GM18499 (cell line): ENCODE results near the gene PIM2.
A peak's percentile ranks its signal among the peaks of the same experiment; 100 is the strongest.

ENCODE experiments used
- ATAC-seq: cut with Tn5 transposase; IDR thresholded peaks from one replicate; pipeline ENCODE4 v1.9.1; 2021; ENCODE audit warnings: moderate number of reproducible peaks; ENCODE audit not compliant: insufficient read depth, unreplicated experiment

Gene PIM2

DNA sequence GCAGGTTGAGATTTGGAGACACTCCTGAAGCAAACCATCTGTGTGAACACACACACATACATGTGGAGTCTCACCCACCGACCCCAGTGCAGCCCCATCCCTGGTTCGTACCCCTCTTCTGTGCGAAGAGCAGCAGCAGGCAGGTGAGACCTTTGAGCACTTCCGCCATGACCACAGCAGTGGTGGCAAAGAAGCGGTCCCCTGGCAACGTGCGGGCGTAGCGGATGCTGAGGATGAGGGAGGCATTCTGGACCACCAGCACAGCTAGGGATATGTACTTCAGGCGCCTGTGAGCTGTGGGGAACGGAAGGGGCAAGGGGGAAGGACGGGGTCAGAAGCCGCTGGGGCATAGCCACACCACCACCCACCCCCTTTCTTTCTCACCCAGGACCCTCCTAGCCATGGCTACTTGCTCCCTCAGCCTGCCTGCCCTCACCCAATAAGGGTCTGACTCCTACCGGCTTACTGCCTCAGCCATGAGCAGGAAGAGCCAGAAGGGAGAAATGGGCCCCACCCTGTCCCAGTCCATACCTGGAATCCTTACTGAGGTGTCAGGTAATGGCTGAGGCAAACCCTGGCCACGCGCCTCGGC, 9.0 kb downstream of the PIM2 start:
- ATAC-seq, result no peak

DNA sequence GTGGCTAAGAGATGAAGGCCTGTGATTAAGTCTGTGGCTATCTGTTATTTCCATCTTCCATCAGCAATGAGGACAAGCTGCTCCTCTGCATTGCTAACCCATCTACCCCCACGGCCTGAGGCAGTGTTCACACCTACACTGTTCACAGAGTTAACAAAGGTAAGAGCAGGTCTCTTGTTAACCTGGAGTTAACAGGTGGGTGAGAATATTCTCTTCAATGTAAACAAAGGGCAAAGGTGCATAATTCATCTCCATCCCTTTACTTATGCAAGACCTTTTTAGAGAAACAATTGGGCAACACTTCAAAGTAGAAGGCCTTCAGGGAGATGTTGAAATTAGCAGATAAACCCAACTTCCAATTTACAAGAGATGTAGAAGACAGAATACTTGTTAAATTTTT, 10.2 kb downstream of the PIM2 start:
- ATAC-seq, result no peak

DNA sequence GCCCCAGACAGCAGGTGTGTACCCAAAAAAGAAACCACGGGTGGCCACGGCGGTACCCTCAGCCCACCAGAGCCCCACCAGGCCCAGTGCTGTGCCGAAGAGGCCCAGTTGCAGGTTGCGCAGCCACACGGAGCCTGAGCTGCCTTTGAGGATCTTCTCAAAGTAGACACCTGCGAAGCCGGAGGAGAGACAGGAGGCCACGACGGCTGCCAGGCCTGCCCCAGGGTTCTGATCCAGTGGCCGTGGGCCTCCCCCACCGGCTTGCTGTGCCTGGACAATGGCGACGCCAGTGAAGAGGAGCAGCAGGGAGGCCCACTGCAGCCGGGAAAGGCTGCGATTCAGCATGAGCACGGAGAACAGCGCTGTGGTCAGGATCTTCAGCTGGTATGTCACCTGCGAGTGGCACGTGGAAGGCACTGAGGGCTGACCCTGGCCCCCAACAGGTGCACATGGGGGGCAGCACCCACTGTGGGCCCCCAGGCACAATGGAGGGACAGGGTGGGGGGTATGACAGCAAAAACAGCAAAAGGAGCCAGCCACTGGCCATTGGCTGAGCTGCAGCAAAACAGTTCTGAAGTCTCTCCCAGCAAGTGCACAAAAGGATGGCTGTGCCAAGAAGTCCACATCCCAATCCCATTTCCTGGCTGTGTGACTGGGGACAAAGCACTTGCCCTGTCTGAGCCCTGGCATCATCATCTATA, 13.6 kb downstream of the PIM2 start:
- no peak for ATAC-seq

DNA sequence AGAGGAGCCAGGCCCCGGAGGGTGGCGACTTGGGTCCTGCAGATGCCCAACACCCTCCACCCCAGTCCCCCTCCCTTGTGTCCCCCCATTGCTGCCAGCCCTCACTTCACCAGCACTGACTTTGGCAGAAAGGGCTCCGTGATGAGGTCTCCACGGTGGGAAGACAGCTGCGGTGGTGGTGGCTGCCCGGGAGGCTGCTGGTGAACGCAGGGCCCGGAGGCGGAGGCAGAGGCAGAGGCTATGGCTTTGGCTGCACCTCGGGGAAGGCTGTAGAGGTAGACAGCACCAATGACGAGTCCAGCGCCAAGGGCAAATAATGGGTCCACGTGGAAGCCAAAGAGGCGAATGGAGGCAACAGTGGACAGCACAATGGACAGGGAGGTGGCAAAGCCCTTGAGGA, 14.2 kb downstream of the PIM2 start:
- no peak for ATAC-seq

DNA sequence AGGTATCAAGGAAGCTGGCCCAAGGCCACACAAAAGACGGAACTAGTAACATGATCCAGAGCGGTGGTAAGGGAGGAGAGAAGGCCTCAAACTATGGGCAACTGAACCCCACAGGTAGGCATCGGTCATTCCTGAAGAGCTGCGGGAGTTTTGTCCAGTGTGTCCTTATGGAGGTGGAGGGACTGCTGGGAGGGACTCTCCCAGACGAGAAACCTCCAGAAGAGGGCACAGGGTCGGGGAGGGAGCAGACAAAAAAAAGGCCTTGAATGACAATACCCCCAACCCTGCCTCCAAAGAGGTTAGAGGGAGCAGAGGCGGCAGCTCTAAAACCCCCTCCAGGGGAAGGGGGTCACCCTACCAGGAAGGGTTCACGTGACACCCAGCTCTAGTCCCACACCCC, 14.6 kb downstream of the PIM2 start:
- no peak for ATAC-seq

DNA sequence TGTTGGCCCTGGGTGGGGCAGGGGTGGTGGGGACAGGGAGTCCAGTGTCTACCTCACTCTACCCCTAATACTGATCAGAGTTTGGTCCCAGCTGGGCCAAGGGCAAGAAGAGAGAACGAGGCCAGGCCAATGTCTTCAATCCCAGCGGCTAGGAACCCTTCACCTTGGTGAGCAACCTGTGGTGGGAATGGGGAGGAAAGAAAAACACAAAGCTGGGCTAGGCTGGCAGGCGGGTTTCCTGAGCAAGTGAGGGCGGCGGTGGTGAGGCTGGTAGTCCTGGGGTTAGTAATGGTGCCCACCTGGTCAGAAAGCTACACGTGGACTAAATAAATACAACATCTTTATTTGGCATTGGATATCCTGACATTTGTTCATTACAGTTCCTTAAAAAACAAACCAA, 15.5 kb downstream of the PIM2 start:
- ATAC-seq, result no peak

DNA sequence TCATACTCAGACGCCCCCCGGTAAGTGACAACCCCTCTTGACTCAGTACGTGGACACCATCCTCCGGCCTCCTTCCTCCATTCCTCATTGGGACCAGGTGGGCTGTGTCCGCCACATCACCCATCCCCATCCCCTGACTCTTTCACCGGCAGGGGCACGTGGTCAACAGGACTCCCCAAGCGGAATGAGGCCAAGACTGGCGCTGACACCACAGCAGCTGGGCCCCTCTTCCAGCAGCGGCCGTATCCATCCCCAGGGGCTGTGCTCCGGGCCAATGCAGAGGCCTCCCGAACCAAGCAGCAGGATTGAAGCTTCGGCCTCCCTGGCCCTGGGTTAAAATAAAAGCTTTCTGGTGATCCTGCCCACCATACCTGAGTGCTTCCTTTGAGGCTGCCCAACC, 16.0 kb downstream of the PIM2 start:
- no peak for ATAC-seq

DNA sequence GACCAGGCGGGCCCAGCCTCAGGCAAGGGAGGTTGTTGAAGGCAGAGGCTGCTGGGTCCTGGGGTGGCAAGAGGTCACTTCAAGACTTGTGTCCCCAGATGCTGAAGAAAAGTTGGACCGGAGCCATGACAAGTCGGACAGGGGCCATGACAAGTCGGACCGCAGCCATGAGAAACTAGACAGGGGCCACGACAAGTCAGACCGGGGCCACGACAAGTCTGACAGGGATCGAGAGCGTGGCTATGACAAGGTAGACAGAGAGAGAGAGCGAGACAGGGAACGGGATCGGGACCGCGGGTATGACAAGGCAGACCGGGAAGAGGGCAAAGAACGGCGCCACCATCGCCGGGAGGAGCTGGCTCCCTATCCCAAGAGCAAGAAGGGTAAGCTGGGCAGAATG, 16.7 kb downstream of the PIM2 start:
- ATAC-seq, result no peak

DNA sequence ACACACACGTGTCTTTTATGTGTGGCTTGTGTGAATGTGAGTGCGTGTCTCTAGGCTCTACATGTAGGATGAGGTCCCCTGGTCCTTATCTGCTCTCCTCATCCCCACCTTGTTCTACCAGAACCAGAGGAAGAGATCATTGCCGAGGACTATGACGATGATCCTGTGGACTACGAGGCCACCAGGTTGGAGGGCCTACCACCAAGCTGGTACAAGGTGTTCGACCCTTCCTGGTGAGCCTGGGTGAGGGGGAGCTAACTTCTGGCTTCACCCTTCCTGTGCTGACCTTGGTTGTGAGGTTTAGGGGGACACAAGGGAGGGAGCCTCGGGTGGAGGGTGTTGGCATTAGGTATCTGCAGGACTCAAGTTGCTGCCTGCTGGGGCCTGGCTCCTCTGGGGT, 17.8 kb downstream of the PIM2 start:
- no peak for ATAC-seq

DNA sequence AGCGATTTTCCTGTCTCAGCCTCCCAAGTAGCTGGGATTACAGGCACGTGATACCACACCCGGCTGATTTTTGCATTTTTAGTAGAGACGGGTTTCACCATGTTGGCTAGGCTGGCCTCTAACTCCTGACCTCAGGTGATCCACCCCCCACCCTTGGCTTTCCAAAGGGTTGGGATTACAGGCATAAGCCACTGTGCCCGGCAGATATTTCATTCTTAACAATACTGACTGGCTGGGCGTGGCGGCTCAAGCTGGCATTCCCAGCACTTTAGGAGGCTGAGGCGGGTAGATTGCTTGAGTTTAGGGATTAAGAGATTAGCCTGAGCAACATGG, 19.8 kb downstream of the PIM2 start:
- ATAC-seq, result no peak

DNA sequence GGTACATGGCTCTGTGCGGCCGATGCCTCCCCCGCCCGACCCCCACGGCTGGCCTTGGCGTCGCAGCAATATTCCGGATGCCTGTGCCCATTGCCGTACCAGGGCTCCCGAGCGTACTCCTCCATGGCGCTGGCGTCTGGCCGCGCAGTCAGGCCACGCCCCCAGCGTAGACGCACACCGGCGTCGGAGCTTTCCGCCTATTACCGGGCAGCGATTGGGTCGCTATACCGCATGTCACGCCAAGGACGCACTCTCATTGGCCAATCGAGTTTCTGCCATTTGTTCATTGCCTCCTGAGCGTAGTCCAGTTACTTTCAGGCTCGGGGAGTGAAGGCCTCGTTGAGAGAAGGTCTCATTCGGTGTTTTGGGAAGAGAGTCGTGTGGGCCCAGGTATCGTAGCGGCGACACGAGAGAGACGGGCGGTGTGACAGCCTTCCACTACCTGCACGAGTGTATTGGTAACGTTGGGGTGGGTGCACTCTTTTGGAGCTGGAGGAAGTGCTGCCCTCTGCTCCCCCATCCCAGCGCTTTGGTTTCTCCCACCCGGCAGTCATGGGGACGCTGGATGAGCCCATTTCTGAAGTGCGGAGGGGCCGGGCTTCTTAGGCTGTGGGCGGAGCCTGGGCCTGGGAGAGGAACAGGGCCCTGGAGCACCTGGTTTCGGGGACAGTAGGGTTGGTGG, 21.1 kb downstream of the PIM2 start, which contains the start of the genes PQBP1 and TIMM17B:
TSS of gene PQBP1 (plus strand) at position 306 of the 682 bp plus-strand sequence. CDS start 580 bp downstream, outside the sequence.
TSS of gene TIMM17B (minus strand) at position 144 of the 682 bp plus-strand sequence. CDS start at position 125, 19 bp downstream.
- ATAC-seq, result peak; percentile 62

DNA sequence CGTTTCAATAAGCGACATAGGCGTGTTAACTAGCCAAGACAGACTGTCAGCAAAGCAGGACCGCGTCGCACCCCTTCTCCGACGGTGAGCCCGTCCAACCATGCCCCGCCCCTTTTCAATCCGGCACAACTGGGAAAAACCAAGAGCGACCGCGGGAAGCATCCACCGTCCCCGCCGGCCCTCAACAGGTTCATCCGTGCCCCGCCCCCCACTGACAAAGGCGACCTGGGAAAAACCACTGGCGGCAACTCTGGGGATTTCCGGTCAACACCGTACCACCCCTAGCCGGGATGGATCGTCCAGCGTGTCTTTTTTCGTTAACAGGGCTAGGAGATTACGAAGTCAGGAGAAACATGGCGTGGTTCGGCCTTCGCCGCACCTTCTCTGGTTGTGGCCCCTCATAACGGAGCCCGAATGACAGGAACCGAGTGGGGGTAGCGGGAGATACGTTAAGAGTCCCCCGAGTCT, 21.6 kb downstream of the PIM2 start:
- peak; percentile 11 for ATAC-seq

DNA sequence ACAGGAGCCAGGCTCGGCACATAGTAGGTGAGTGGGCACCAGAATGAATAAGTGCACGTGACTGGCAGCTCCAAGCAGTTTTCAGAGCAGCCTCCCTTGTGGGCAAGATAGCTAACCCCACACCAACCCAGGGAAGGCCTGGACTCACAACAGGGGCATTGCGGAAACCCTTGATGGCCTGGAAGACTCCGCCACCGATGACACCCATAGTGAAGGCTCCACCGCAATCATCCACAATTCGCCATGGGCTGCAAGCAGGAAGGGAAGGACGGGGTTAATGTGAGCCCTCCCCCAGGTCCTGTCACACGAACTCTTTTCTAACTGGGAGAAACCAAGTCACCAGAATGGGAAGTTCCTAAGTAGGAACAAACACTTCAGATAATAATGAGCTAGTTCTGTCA, 22.2 kb downstream of the PIM2 start:
- ATAC-seq, result no peak

DNA sequence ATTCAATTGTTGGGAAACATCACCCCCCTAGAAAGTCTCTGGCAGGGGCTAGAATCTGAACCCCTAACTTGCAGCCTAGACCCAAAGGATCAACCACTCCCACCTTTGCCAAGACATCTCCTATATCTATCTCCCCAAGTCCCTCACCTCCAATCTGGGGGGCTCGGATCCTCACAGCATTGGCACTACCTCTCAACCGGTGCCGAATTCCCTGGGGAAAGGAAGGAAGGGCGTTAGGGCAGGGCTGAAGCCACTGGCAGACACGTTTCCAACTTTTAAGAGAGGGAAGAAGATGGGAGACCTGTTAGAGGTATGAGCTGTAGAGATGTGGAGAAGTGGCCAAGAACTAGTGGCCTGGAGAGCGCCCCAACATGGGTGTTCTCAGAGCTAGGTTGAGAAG, 23.9 kb downstream of the PIM2 start:
- ATAC-seq, result no peak

DNA sequence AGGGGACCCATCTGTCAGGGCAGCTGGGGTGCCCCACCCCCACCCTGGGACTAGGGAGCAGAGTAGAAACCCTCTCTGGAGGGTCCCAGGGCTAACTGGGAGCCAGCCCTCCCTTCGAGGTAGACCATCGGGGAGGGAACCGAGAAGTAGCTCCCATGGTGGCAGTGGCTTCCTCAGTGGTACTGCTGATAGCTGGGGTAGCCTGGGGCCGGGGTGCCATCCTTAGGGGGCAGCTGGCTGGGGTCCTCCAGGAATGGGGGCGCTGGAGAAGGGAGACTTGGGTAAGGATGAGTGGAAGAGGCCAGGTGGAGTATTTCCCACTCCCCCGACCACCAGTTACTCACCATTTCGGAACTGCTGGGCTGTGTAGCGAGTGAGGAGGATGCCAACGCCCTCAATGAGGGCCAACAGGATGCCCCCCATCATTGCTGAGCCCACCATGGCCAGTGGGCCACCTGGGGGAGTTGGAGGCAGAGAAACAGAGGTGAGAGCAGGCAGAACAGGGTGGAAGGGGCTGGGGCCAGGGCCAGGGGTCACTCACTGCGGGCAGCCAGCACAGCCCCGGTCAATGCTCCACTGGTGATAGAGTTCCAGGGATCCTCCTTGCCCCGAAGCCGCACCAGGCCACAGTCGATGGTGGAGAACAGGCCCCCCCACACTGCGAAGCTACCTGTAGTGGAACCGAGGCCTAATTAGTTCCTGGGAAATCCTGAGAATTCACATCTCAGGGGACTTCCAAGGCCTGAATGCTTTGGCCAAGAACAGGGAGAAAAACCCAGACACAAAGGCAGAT, 25.1 kb downstream of the PIM2 start:
- ATAC-seq, result no peak

DNA sequence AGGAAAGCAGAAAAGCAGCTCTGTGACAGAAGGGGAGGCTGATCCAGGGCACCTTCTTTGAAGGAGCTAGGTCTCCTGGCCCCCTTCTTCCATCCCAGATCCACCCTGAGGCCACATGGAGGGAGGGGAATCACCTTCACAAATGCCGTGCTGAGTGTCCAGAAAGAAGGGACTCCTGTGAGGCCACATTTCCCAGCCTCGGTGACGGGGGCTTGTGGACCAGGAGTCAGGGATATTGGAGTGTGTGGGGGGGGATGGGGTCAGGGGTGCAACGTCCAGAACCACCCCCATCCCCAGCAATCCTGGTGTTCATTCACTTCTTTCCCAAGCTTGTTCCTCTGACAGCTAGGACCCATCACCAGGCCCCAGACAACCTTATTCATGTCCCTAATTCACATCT, 25.9 kb downstream of the PIM2 start:
- no peak for ATAC-seq

DNA sequence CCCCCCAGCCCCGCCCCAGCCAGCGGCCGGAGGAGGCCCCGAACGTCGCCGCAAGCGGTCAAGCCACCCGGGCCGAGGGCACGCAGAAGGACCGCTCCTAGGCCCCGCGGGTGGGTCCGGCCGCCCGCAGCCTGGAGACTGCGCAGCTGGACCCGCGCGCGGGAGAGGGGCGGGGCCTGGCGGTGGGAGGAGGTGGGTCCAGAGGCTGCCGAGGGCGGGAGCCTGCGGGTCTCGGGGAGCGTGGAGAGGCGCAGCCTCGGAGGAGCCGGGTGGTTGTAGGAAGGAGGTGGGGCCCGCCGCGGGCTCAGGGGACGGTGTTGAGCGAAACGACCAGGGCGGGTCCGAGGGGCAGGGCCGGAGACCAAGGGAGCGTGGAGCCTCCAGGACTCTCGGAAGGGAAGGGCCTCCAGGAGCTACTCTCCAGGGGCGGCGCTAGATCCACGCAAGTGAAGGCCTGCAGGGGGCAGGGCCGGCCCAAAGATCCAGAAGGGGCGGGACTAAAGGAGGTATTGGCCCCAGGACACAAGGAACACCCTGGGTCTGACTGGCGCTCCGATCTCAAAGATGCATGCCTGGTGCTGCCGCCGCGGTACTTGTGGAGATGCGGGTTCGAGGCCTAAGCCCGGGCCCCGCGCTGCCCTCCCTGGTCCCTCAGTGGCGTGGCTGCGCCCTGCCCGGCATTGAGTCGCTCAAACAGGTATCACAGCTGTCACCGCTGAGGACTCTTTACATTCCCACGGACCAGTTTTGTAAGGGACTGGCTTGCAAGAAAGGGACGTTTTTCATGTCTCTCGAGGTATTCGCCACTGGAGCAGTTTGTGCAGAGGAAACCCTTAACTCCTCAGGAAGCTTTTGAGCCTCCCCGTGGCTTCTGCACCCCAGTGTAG, 27.2 kb downstream of the PIM2 start:
- ATAC-seq, result peak; percentile 43

DNA sequence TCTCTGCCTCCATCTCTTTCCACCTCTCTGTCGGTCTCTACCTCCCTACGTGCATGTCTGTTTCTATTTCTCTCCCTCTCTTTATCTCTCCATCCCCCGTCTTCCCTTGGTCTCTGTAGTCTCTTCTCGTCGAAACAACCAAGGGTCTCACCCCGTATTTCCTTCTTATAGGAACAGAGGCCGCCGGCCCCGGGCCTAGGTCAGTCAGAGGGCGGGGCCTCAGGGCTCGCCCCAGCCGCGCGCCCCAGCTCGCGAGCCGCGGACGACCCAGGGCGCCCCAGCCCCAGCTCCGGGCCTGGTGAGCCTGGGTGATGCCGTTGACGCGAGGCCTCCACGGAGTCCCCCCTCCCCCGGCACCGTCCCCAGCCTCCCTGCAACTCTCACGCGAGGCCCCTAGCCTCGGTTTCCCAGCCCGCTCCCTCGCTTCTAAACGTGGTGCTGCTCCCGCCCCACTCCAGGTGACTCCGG, 27.9 kb downstream of the PIM2 start:
- ATAC-seq, result peak; percentile 15

DNA sequence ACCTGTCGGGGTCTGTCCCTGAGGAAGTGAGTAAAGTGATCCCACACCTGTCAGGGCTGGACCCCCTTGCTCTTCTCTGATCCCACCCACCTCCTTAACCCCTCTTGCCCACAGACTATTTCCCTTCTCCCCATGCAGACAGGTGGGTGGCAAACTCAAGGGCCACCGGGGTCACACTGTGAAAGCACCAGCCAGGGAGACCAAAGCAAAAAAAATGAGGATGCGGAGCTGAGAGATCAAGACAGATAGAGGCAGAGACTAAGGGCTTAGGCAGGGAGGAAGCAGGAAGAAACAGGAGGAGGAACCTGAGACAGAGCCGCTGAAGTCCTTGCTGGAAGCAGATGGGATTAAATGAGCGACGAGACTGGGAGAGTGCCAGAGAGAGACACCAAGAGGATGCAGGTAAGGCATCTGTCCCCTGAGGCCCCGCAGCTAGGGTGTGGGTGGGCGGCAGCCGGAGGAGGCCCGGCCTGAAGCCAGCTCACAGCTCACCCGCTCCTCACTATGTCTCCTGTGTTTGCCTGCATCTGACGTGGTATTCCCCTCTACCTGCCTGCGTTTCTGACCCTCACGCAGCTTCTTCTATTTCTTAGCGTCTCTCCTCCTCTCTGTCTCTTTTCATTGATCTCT, 28.4 kb downstream of the PIM2 start:
- no peak for ATAC-seq
